HG03066 (cell line): Measurements from ENCODE around the gene SAV1.
"Not testable (repeated sequence)": the region's sequence is repeated elsewhere in the genome, so short reads cannot be mapped to it uniquely, and the experiment has no call there.

Experiments
- ATAC-seq: cut with Tn5 transposase; IDR thresholded peaks from one replicate; pipeline ENCODE4 v1.9.1; 2021; ENCODE audit warnings: low read depth; ENCODE audit not compliant: unreplicated experiment

The SAV1 gene

DNA sequence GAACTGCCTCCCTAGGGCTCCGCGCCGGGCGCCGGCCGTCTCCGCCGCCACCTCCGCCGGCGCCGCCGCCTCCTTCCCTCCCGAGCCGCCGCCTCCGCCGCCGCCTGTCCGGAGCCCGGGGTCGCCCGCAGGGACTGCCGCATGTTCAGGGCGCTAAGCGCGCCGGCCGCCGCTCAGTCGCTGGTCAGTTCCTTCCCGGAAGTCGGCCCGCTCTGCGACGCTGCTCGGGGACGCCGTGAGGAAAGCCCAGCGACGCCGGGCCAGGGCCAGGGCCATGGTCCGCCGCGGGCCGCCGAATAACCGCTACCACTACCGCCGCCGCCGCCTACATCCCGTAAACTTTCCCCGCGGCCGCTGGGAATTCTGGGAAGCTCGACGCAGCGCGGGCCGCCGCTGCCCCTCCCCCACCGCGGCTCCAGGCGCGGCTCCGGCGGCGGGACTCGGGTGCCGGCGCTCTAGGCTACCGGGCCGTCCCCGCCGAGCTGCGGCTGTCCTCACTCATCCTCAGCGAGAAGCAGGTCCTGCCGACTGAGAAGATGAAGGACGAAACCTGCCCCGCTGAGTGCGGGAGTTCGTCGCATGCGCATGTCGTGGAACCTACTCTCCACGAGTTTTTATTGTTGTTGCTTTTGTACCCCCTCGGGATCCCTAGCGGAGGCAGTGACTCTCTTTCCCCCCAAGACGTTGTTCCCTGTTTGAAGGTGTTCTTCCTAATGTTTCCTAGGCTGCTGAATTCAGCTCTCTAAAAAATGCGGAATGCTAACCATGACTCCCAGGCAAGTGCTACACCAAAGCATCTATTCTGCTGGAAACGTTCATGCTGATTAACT lies at the start of gene SAV1:
SAV1 (minus strand) TSS at position 311 of the 830 bp plus-strand sequence. CDS start 339 bp downstream, outside the sequence.
- ATAC-seq: peak; percentile 66

DNA sequence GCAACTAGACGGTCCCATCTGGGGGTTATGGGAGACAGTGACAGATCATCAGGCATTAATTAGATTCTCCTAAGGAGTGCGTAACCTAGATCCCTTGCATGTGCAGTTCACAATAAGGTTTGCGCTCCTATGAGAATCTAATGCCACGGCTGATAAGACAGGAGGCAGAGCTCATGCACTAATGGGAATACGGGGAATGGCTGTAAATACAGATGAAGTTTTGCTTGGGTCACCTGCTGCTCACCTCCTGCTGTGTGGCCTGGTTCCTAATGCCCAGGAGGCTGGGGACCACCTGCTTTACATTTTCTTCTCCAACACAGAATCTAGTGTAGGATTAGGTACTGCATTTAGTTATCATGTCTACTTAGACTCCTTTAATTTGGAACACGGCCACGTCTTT lies 49.7 kb upstream of the SAV1 start:
- ATAC-seq: no peak

DNA sequence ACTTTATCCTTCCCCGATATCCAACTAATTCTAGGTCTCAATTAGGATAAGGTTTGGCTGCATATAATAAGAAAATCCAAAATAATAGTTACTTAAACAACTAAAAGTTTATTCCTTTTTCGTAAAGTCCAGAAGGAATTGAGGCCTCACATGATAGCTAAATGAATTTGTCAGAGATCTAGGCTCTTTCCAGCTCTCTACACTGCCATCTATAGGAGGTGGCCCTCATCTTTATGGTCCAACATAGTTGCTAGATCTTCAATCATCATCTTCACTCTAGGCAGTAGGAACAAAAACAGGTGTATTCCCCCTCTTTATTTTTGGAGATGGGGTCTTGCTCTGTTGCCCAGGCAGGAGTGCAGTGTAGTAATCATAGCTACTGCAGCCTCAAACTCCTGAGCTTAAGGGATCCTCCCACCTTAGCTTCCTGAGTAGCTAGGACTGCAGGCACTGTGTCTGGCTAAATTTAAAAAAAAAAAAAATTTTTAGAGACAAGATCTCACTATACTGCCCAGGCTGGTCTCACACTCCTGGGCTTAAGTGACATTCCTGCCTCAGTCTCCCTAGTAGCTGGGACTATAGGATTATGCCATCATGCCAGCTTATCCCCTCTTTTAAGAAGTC lies 46.5 kb upstream of the SAV1 start:
- no peak for ATAC-seq

DNA sequence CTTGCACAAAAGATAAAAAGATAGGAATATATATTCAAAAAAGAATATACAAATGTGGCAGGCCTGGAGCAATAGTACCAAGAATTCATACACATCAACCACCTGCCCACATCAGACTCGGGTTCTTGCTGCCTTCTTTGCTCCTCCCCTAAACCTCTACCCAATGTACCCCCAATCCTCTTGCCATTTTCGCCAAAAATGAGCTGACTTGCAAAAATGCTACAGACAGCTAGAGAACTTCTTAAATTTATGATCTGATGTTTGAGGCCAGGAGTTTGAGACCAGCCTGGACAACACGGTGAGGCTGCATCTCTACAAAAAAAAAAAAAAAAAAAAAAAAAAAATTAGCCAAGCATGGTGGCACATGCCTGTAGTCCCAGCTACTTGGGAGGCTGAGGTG lies 42.9 kb upstream of the SAV1 start:
- no peak for ATAC-seq

DNA sequence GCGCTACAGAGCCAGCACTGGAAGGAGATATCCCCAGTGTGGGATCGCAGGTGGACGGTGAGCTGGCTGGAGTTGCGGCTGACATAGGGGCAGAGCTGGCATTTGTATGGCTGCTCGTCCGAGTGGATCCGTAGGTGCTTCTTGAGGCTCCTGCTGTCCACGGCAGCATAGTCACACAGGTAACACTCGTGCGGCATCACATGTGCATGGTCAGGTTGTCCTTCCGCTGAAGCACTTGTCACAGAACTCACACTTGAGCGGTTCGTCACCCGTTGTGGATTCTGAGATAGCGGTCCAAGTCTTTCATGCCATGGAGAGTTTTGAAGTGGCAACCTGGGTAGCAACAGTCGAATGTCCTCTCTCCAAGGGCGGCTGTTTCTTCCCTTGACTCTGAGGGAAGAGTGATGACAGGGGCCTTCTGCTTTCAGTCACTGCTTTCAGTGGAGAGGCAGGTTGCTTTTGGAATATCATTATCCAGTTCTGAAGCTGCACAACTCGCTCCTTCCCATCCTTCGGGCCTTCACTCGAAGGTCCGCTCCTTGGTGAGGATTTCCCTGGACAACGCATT lies 37.0 kb upstream of the SAV1 start:
- no peak for ATAC-seq

DNA sequence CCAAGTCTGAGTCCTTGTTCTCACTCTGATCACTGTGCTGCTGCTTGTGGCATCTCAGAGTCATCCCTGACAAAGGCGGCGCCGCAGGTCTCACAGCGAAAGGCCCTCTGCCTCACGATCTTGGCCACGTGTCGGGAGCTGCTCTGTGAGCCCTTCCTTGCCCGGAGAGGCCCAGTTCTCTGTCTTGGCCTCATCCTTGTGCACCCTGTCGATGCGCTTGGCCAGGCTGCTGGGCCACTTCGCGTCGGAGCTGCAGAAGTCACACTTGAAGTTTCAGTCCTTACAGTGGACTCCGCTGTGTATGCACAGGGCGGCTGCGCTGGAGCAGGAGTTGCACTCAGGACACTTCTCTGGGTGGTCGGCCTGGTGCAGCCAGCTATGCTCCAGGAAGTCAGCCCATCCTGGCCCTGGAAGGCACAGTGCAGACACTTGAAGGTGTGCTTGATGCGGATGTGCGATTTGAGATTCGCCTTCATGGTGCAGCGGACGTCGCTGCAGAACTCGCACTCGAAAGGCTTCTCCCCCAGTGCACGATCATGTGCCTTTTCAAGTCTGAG lies 36.4 kb upstream of the SAV1 start:
- no peak for ATAC-seq

DNA sequence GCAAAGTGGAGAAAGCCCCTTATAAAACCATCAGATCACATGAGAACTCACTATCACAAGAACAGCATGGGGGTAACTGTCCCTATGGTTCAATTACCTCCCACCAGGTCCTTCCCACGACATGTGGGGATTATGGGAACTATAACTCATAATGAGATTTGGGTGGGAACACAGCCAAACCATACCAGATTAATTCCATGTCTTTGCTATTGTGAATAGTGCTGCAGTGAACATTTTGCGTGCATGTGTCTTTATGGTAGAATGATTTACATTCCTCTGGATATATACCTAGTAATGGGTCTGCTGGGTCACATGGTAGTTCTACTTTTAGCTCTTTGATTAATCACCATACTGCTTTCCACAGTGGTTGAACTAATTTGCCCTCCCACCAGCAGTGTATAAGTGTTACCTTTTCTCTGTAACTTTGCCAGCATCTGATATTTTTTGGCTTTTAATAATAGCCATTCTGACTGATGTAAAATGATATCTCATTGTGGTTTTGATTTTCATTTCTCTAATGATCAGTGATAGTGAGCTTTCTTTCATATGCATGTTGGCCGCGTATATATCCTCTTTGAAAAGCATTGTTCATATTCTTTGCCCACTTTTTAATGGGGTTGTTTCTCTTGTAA lies 29.7 kb upstream of the SAV1 start:
- ATAC-seq: no peak

DNA sequence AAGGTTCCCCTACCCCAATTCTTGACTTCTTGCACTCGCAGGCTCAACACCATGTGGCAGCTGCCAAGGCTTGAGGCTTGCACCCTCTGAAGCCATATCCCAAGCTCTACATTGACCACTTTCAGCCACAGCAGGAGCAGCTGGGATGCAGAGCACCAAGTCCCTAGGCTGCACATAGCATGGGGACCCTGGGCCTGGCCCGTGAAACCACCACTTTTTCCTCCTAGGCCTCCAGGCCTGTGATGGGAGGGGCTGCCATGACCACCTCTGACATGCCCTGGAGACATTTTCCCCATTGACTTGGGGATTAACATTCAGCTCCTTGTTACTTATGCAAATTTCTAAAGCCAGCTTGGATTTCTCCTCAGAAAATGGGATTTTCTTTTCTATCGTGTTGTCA lies 26.2 kb upstream of the SAV1 start:
- not testable (repeated sequence) for ATAC-seq

DNA sequence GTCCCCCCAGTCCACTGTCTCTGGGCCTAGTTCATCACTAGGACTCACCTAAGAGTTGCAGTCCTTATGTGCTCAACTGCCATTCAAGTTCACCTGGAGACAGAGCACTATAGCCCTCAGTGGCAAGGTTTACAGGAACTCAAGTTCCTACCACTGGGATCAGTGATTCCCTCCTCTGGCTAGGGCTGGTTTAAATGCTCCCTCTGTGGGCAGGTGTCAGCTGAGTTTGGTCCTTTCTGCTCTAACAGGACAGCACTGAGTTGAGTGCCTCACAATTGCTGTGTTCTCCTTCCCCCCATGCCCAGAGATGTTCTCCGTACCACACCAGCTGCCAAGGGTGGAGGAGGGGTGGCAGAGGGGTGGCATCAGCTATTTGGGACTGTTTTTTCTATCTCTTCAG lies 20.8 kb upstream of the SAV1 start:
- ATAC-seq: no peak

DNA sequence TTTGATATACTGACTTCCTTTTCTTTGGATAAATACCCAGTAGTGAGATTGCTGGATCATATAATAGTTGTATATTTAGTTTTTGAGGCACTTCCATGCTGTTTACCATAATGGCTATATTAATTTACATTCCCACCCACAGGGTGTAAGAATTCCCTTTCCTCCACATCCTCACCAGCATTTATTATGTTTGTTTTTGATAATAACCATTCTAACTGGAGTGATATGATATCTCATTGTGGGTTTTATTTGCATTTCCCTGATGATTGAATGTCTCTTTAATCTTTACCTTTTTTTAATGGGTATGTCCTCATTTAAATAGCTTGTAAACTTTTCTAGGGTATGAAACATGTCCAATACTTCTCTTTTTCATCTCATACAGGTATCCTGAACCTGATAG lies 11.6 kb upstream of the SAV1 start:
- ATAC-seq: no peak

DNA sequence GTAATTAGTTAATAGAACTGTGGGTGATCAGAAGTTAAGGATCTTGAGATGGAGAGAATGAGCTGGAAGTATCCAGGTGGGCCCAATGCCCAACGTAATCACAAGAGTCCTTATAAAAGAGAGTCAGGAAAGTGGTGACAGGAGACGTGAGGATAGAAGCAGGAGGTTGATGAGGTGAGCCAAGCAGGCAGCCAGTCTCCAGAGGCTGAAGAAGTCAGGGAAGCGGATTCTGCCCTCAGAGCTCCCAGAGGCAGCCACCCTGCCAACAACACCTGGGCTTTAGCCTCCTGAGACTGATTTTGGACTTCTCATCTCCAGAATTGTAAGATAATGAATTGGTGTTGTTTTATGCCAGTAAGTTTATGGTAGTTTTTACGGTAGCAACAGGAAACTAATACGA lies 10.1 kb upstream of the SAV1 start:
- no peak for ATAC-seq

DNA sequence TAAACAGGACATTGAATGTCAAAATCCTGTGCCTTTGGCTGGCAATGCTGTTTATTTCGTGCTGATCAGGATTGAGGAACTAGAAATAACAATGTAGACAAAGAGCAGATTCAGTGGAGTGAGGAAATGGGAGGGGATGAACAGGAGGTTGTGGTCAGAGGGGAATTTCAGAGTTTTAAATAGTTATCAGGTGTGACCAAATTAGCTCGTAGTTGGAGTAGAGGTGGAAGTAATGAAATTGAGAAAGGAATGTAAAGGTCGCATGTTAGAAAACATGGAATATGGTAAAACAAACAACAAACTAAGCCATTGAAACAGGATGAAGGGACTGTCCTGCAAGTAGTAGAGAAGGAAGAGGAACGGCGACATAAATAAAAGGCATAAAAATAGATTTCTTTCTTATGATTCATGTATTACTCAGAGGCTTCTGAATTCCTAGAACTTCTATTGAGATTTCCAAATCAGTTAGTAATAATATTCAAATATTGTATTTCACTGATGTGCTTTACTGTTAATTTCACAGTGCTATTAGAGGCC lies 9.5 kb upstream of the SAV1 start:
- ATAC-seq: peak; percentile 60

DNA sequence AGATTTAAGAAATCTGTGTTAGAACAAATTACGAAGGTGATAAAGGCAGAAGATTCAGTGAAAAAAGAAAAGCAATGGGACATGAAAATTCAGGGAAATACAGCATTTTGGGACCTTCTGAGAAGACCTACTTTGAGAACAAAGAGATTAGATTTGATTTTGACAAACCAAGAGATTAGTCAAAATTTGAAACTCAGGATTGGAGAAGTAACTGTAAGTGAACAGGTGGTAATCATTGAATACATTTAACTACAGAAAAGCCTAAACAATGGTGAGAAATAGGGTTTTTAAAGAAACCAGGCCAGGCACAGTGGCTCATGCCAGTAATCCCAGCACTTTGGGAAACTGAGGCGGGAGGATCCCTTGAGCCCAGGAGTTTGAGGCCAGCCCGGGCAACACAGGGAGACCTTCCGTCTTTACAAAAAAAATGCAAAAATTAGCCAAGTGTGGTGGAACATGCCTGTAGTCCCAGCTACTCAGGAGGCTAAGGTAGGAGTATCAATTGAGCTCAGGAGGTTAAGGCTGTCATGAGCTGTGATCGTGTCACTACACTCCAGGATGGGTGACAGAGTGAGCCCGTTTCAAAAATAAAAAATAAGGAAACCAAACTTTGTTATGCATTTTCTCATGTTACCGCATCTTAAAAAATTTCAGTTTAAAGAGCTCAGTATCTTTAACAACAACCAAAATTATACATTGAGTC lies 8.9 kb upstream of the SAV1 start:
- ATAC-seq: peak; percentile 32

DNA sequence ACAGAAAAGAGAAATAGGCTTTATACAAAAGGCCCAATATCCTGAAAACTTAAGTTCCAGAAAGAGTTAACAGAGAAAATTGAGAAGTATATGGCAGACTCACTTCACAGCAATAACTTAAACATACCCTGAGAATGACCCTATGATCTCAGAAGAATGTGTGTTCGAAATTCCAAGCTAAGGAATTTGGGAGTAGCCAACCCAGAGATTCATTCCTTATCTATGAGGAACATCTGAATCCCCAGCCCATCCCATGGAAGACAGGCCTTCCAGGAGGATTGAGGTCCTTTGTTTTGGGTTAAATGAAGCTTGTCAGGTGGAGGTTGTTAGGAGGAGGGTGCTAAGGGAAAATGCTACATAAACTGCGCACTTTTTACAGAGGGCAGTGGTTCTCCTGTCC lies 7.5 kb upstream of the SAV1 start:
- no peak for ATAC-seq

DNA sequence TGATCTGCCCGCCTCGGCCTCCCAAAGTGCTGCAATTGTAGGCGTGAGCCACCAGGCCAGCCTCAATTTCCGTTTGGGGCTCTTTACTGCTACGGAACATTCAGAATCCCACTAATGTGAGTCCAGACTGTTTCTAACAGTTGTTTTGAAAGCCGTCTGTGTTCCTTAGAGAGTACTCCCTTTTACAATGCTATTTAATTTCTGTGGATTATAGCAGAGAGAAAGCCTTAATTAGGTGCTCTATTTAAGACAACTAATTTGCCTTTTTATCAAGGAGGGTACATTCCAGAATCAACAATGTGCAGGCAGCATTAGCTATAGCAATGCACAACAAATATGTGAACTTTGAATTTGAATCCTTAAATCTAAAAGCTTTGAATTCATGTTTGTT lies 2.8 kb upstream of the SAV1 start:
- ATAC-seq: no peak

DNA sequence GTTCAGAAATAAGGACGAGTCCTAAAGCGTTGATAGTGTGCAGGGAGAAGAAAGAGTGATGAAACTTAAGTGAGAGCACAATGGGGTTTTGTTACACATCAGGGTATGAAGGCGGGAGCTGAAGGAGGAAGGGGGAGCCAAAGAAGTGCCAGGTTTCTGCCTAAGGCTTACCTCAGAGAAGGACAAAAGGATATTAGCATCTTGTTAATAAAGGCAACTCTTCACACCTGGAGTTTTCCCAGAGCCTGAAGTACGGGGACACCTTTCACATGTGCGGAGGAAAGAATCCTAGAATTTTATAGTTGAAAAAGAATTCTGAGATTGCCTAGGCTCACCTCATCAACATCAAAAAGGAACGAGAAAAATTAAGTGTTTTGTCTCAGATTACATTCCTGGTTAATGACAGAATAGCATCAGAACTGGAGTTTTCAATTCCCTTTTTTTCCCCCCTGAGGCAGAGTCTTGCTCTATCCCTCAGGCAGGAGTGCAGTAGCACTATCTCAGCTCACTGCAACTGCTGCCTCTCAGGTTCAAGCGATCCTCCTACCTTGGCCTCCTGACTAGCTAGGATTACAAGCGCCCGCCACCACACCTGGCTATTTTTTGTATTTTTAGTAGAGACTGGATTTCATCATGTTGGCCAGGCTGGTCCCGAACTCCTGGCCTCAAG lies 2.2 kb upstream of the SAV1 start:
- ATAC-seq: no peak

DNA sequence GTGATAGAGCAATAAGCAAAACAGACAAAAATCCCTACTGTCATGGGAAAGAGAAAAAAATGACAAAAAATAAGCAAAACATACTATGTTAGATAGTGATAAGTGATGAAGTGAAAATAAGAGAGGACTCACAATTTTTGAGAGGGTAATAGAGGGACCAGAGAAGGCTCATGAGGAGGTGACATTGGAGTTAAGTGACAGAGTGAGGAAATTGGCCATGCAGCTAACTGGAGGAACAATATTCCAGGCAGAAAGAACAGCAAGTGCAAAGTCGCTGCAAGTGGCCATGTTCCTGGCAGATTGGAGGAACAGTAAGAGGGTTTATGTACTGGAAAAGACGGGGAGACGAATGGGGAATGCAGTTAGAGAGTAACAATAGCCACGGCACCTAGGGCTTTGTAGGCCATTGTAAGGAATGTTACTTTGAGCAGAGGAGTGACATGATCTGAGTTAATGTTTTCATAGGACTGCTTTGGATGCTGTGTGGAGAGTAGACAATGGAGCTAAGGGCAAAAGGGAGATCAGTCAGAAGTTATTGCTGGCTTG lies 1.4 kb upstream of the SAV1 start:
- ATAC-seq: no peak

DNA sequence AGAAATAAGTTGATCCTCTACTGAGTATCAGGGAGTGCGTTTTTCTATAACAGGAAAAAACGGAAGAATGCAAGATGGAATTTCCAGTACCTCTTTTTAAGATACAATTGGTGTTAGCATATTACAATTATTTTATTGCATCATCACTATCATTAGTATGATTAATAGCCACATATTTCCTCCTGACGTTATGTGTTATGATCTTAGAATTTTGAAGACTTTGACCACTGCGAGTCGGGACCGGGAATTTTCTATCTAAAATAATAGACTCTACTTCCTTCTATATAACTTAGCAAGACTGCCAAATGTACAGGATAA lies 679 bp upstream of the SAV1 start:
- ATAC-seq: no peak

DNA sequence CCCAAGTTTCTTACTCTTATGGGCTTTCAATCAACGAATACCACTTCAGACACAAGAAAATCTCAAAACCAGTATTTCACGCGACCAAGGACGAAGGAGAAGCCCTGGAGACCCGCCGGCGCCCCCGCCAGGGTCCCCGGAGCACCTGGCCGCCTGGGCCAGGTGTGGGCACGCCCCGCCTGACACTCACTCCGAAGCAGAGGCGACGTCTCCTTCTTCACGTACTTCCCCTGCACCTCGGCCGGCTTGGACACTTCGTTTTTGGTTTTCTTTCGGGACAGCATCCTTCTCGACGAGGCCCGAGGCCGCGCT lies 466 bp downstream of the SAV1 start:
- ATAC-seq: peak; percentile 45
